ENCODE data around the gene TENM4. TPM values are rescaled to one million over a fixed set of nuclear protein-coding genes. Genes with fewer than 3 reads are reported as not detected.

The TENM4 gene
- total RNA-seq, 1 experiment from 2014 or later = 25.0 TPM

GRCh38 chr11:78943154-78943553, 497.7 kb downstream of the TENM4 start:
- TF ChIP-seq JAZF1 (CRISPR knock-in tag; IDR thresholded peaks at IDR 0.05) (no peak), NFYB (CRISPR knock-in tag; conservative IDR thresholded peaks at IDR 0.05; ENCODE audit: low read depth) (no peak)
- peaks cover 44% of the 10 kb centered on the region for H3K4me1 Mint-ChIP-seq
- peaks cover 13% of the 10 kb centered on the region for H3K27me3 Mint-ChIP-seq (ENCODE audit: low read depth)
- peaks cover 10% of the 10 kb centered on the region; the same call in 1 of the 2 replicates for H3K9me3 Mint-ChIP-seq
- POLR2A ChIA-PET = no interaction called here
- DNase-seq (ENCODE audit: low spot score) (no peak), ATAC-seq (no peak)
- peaks cover 4% of the 10 kb centered on the region; the same call in 1 of the 2 replicates for H3K36me3 Mint-ChIP-seq
- CTCF ChIA-PET = interaction anchor here (0.7 to 3.4 kb wide), 2 partner anchors 118 to 297 kb away, joined by 3 to 15 read pairs; no protein-coding TSS in a partner anchor
- H3K4me3 Mint-ChIP-seq = no peak overlapping the region
- no peak overlapping the region for H3K27ac Mint-ChIP-seq

GRCh38 chr11:78941226-78941851, 499.5 kb downstream of the TENM4 start:
- Mint-ChIP-seq H3K4me3 (no peak overlapping the region), H3K27me3 (ENCODE audit: low read depth) (peaks cover 8% of the 10 kb centered on the region), H3K4me1 (peaks cover 41% of the 10 kb centered on the region), H3K27ac (no peak overlapping the region), H3K36me3 (no peaks in the 10 kb centered on the region), H3K9me3 (peaks cover 4% of the 10 kb centered on the region; the same call in 1 of the 2 replicates)
- POLR2A ChIA-PET = interaction anchor here (0.5 to 1.7 kb wide), 3 partner anchors 11 to 93 kb away, joined by 3 to 7 read pairs (median 3); no protein-coding TSS in a partner anchor
- ATAC-seq (peak; percentile 22), DNase-seq (ENCODE audit: low spot score) (no peak)
- CTCF ChIA-PET = interaction anchor here (1.0 to 3.4 kb wide), 9 partner anchors 12 to 295 kb away, joined by 3 to 15 read pairs (median 5); no protein-coding TSS in a partner anchor
- TF ChIP-seq MXD4 (CRISPR knock-in tag; IDR thresholded peaks at IDR 0.05; ENCODE audit: borderline replicate concordance) (no peak), USF2 (CRISPR knock-in tag; IDR thresholded peaks at IDR 0.05) (no peak), MYBL2 (CRISPR knock-in tag; IDR thresholded peaks at IDR 0.05) (no peak)

GRCh38 chr11:78940500-78941225, 500.2 kb downstream of the TENM4 start:
- TF ChIP-seq ETV6 (CRISPR knock-in tag; IDR thresholded peaks at IDR 0.05) = peak; percentile 36; the same call in 1 of the 2 replicates
- TF ChIP-seq NFE2L1 (CRISPR knock-in tag; IDR thresholded peaks at IDR 0.05) = no peak
- TF ChIP-seq ZBTB21 (CRISPR knock-in tag; IDR thresholded peaks at IDR 0.05; ENCODE audit: borderline replicate concordance) = peak; percentile 24; the same call in 1 of the 2 replicates
- no peak for TF ChIP-seq ERG (CRISPR knock-in tag; IDR thresholded peaks at IDR 0.05)
- peak; percentile 75; the same call in 1 of the 2 replicates for TF ChIP-seq TEAD1 (CRISPR knock-in tag; IDR thresholded peaks at IDR 0.05)
- DNase-seq (ENCODE audit: low spot score) (peak; percentile 55), ATAC-seq (peak; percentile 94)
- H3K27me3 Mint-ChIP-seq (ENCODE audit: low read depth) = peaks cover 5% of the 10 kb centered on the region
- 0 out of 2 replicates have a peak overlapping the region, but pooled peaks have one; percentile 44 for H3K27ac Mint-ChIP-seq
- H3K36me3 Mint-ChIP-seq = no peaks in the 10 kb centered on the region
- ChIA-PET CTCF (interaction anchor here (0.6 to 3.4 kb wide), 8 partner anchors 11 to 295 kb away, joined by 3 to 15 read pairs (median 6); no protein-coding TSS in a partner anchor), POLR2A (interaction anchor here (1.7 kb wide), 1 partner anchor 21 kb away, joined by 7 read pairs; no protein-coding TSS in a partner anchor)
- no peak overlapping the region for H3K4me3 Mint-ChIP-seq
- no peaks in the 10 kb centered on the region for H3K9me3 Mint-ChIP-seq
- H3K4me1 Mint-ChIP-seq = peaks cover 41% of the 10 kb centered on the region

- Mint-ChIP-seq H3K27me3 (ENCODE audit: low read depth) (peaks cover 16% of the 10 kb centered on the region), H3K27ac (no peak overlapping the region), H3K36me3 (no peaks in the 10 kb centered on the region), H3K4me1 (peaks cover 44% of the 10 kb centered on the region), H3K4me3 (no peak overlapping the region), H3K9me3 (no peaks in the 10 kb centered on the region)
- ChIA-PET CTCF (interaction anchor here (1.1 to 1.2 kb wide), 3 partner anchors 9 to 223 kb away, joined by 3 to 5 read pairs (median 4); no protein-coding TSS in a partner anchor), POLR2A (no interaction called here)
- DNase-seq (ENCODE audit: low spot score) = no peak
- TF ChIP-seq NFYB (CRISPR knock-in tag; conservative IDR thresholded peaks at IDR 0.05; ENCODE audit: low read depth) (no peak), HMGA2 (CRISPR knock-in tag; IDR thresholded peaks at IDR 0.05) (no peak), KAT7 (CRISPR knock-in tag; IDR thresholded peaks at IDR 0.05; ENCODE audit: borderline replicate concordance) (no peak), IRF1 (CRISPR knock-in tag; IDR thresholded peaks at IDR 0.05) (no peak), RORB (CRISPR knock-in tag; IDR thresholded peaks at IDR 0.05) (no peak), ATF2 (CRISPR knock-in tag; IDR thresholded peaks at IDR 0.05; ENCODE audit: borderline replicate concordance, low read depth) (no peak), SMAD4 (CRISPR knock-in tag; IDR thresholded peaks at IDR 0.05) (no peak), CBFB (CRISPR knock-in tag; IDR thresholded peaks at IDR 0.05; ENCODE audit: low read depth) (no peak), EMX1 (CRISPR knock-in tag; IDR thresholded peaks at IDR 0.05) (no peak)
- ATAC-seq = no peak
These were observed 501.9 kb downstream of the TENM4 start for GRCh38 chr11:78938971-78939370.

Data from WTC11 (cell line).